ENCODE results near the gene DDX19B.

DDX19B gene

GRCh38 chr16:70341600-70341999 is 42.6 kb downstream of the DDX19B start:
- DNase-seq (ENCODE audit: low spot score): no peak
- no peak for TF ChIP-seq CTCF (IDR thresholded peaks at IDR 0.05)
- H3K4me3 ChIP-seq: no peak overlapping the region
- no peak overlapping the region for H3K27ac ChIP-seq

GRCh38 chr16:70342016-70342415 is 43.0 kb downstream of the DDX19B start:
- no peak overlapping the region for H3K27ac ChIP-seq
- no peak for DNase-seq (ENCODE audit: low spot score)
- H3K4me3 ChIP-seq: no peak overlapping the region
- no peak for TF ChIP-seq CTCF (IDR thresholded peaks at IDR 0.05)

GRCh38 chr16:70345840-70346239 is 46.9 kb downstream of the DDX19B start:
- peak overlapping the region; percentile 87 for H3K4me3 ChIP-seq
- H3K27ac ChIP-seq: peak overlapping the region in 1 of 2 donors; percentile 95
- no peak for DNase-seq (ENCODE audit: low spot score)
- no peak for TF ChIP-seq CTCF (IDR thresholded peaks at IDR 0.05)

- no peak for DNase-seq (ENCODE audit: low spot score)
- no peak overlapping the region for H3K27ac ChIP-seq
- no peak overlapping the region for H3K4me3 ChIP-seq
- TF ChIP-seq CTCF (IDR thresholded peaks at IDR 0.05): no peak
Measured at GRCh38 chr16:70348991-70349390, 50.0 kb downstream of the DDX19B start.

- Histone ChIP-seq H3K27ac (no peak overlapping the region), H3K4me3 (no peak overlapping the region)
- no peak for TF ChIP-seq CTCF (IDR thresholded peaks at IDR 0.05)
Measured at GRCh38 chr16:70349783-70350182, 50.8 kb downstream of the DDX19B start.

GRCh38 chr16:70359552-70359951 is 60.6 kb downstream of the DDX19B start:
- TF ChIP-seq CTCF (IDR thresholded peaks at IDR 0.05): no peak
- no peak overlapping the region for H3K4me3 ChIP-seq
- no peak for DNase-seq (ENCODE audit: low spot score)
- no peak overlapping the region for H3K27ac ChIP-seq

More at GRCh38 chr16:70349783-70350182, 50.8 kb downstream of the DDX19B start:
- DNase-seq (ENCODE audit: low spot score): no peak

GRCh38 chr16:70364399-70364798 is 65.4 kb downstream of the DDX19B start:
- no peak for TF ChIP-seq CTCF (IDR thresholded peaks at IDR 0.05)
- Histone ChIP-seq H3K4me3 (no peak overlapping the region), H3K27ac (no peak overlapping the region)
- no peak for DNase-seq (ENCODE audit: low spot score)
